Gastrocnemius medialis (tissue), 4 donors: ENCODE data around the gene CD34. TPM values are rescaled to one million over a fixed set of nuclear protein-coding genes. Genes with fewer than 3 reads are reported as not detected.
A peak's percentile ranks its signal among the peaks of the same experiment; 100 is the strongest.
"Not testable (repeated sequence)": the region's sequence is repeated elsewhere in the genome, so short reads cannot be mapped to it uniquely, and the experiment has no call there.

Source experiments
- ATAC-seq, 2 donors: fragments of 150-250 bp; one replicate each; pipeline ENCODE4 v1.9.1; 2016
- DNase-seq, 2 donors: peaks; one replicate each; pipeline ENCODE4 v3.0.0-alpha.2; 2019
- H3K27ac ChIP-seq, 4 donors: fragments of 200-600 bp; sonication (generic); 1 replicate in 1 of 4; 2 replicates in 3 of 4; pipeline ENCODE4 v1.5.1; 2016 to 2018; ENCODE audit warnings: mild to moderate bottlenecking in 2 of 4, moderate library complexity in 1 of 4
- H3K27me3 ChIP-seq, 3 donors: fragments of 200-600 bp; sonication (generic) in 2 of 3; 1 replicate in 1 of 3; 2 replicates in 2 of 3; pipeline versions ENCODE4 v1.5.1 to v1.6.0; 2016 to 2019; ENCODE audit warnings: mild to moderate bottlenecking in 1 of 3, moderate library complexity in 1 of 3
- H3K36me3 ChIP-seq, 2 donors: fragments of 200-600 bp; sonication (generic) in 1 of 2; one replicate each; pipeline ENCODE4 v1.5.1; 2017 to 2018
- H3K4me1 ChIP-seq, 2 donors: fragments of 200-600 bp; sonication (generic) in 1 of 2; one replicate each; pipeline ENCODE4 v1.5.1; 2016 to 2017; ENCODE audit warnings: mild to moderate bottlenecking in 2 of 2
- H3K4me3 ChIP-seq, 4 donors: fragments of 200-600 bp; sonication (generic) in 3 of 4; 1 replicate in 1 of 4; 2 replicates in 3 of 4; pipeline ENCODE4 v1.5.1; 2016 to 2019; ENCODE audit warnings: mild to moderate bottlenecking in 2 of 4
- H3K9me3 ChIP-seq, 3 donors: fragments of 200-600 bp; sonication (generic) in 2 of 3; 1 replicate in 1 of 3; 2 replicates in 2 of 3; pipeline ENCODE4 v1.5.1; 2016 to 2019
- CTCF ChIP-seq, 5 experiments: fragments of 450-650 bp in 3 of 5; fragments of 200-600 bp in 2 of 5; sonication (generic) in 2 of 5; IDR thresholded peaks in 4 of 5; conservative IDR thresholded peaks in 1 of 5; 1 replicate in 4 of 5; 2 replicates in 1 of 5; pipeline ENCODE4 v1.5.1; 2016 to 2019; ENCODE audit warnings: antibody characterized with exemption in 5 of 5, mild to moderate bottlenecking in 3 of 5, moderate library complexity in 3 of 5
- POLR2A ChIP-seq, 2 donors: fragments of 450-650 bp; IDR thresholded peaks; one replicate each; pipeline ENCODE4 v1.6.1; 2017; ENCODE audit warnings: antibody characterized with exemption in 2 of 2, mild to moderate bottlenecking in 2 of 2, moderate library complexity in 2 of 2
- in situ Hi-C, 4 donors: fragments of 200-750 bp; cut with MboI; loops; one replicate each; pipeline versions ENCODE4 v1.15.0 to v1.8.0; 2017; ENCODE audit warnings: low sequenced_read_pairs in 4 of 4
- intact Hi-C: fragments of 100-400 bp; cut with DNase I; formaldehyde crosslinking; loops from one replicate; pipeline ENCODE4 v1.15.1; 2023; ENCODE audit warnings: low total_unique reads
- total RNA-seq, 4 donors: library from RNA; depleted of rRNA; stranded (reverse); fragments of >200 nt; gene quantifications; one replicate each; pipeline versions ENCODE4 v1.1.0 to v1.2.3, GENCODE V29; 2016

Gene CD34
- total RNA-seq, 4 donors from 2014 or later = 13.6 to 31.7 (median 20.7) TPM

GRCh38 chr1:207883660-207884250 lies 27.2 kb downstream of the CD34 start:
- intact Hi-C loops (loop anchor here (10.0 kb wide), 1 partner anchor 361 kb away; the partner anchor contains the start of gene PLXNA2), in situ Hi-C loops (loop anchor here in 3 of 4 donors (5.0 to 10.0 kb wide), 2 partner anchors 81 to 84 kb away; no protein-coding TSS in a partner anchor)
- ATAC-seq = no peak
- Histone ChIP-seq H3K27me3 (no peaks in the 10 kb centered on the region), H3K36me3 (no peaks in the 10 kb centered on the region), H3K9me3 (no peaks in the 10 kb centered on the region), H3K27ac (peak overlapping the region; percentile 21 to 81 (median 74)), H3K4me3 (no peak overlapping the region), H3K4me1 (peaks cover 26 to 39% of the 10 kb centered on the region in 2 donors)
- no peak for TF ChIP-seq POLR2A (IDR thresholded peaks at IDR 0.05)
- TF ChIP-seq CTCF (IDR thresholded peaks at IDR 0.05 in 4 of 5, conservative IDR thresholded peaks at IDR 0.05 in 1 of 5) = no peak
- no peak for DNase-seq

GRCh38 chr1:207883104-207883651 lies 27.7 kb downstream of the CD34 start:
- DNase-seq = no peak
- Histone ChIP-seq H3K36me3 (no peaks in the 10 kb centered on the region), H3K4me3 (no peak overlapping the region), H3K4me1 (peaks cover 20 to 33% of the 10 kb centered on the region in 2 donors), H3K27me3 (no peaks in the 10 kb centered on the region), H3K9me3 (no peaks in the 10 kb centered on the region), H3K27ac (peak overlapping the region; percentile 21 to 81 (median 74))
- intact Hi-C loops (loop anchor here (10.0 kb wide), 1 partner anchor 362 kb away; the partner anchor contains the start of gene PLXNA2), in situ Hi-C loops (loop anchor here in 3 of 4 donors (5.0 to 10.0 kb wide), 2 partner anchors 82 to 84 kb away; no protein-coding TSS in a partner anchor)
- TF ChIP-seq POLR2A (IDR thresholded peaks at IDR 0.05) (no peak), CTCF (IDR thresholded peaks at IDR 0.05 in 4 of 5, conservative IDR thresholded peaks at IDR 0.05 in 1 of 5) (no peak)
- ATAC-seq = no peak

GRCh38 chr1:207882692-207883091 lies 28.2 kb downstream of the CD34 start:
- Histone ChIP-seq H3K4me3 (no peak overlapping the region), H3K27ac (peak overlapping the region in 3 of 4 donors; percentile 70 to 81 (median 78)), H3K9me3 (no peaks in the 10 kb centered on the region), H3K27me3 (no peaks in the 10 kb centered on the region), H3K36me3 (no peaks in the 10 kb centered on the region), H3K4me1 (peaks cover 19 to 30% of the 10 kb centered on the region in 2 donors)
- TF ChIP-seq POLR2A (IDR thresholded peaks at IDR 0.05) = no peak
- no peak for TF ChIP-seq CTCF (IDR thresholded peaks at IDR 0.05 in 4 of 5, conservative IDR thresholded peaks at IDR 0.05 in 1 of 5)
- intact Hi-C loops = loop anchor here (10.0 kb wide), 1 partner anchor 362 kb away; the partner anchor contains the start of gene PLXNA2
- DNase-seq (no peak), ATAC-seq (no peak)
- in situ Hi-C loops = loop anchor here in 3 of 4 donors (5.0 to 10.0 kb wide), 2 partner anchors 82 to 85 kb away; no protein-coding TSS in a partner anchor

GRCh38 chr1:207878939-207879338 lies 32.0 kb downstream of the CD34 start:
- TF ChIP-seq CTCF (IDR thresholded peaks at IDR 0.05 in 4 of 5, conservative IDR thresholded peaks at IDR 0.05 in 1 of 5) = no peak
- TF ChIP-seq POLR2A (IDR thresholded peaks at IDR 0.05) = no peak
- ATAC-seq = no peak
- Histone ChIP-seq H3K4me3 (no peak overlapping the region), H3K36me3 (no peaks in the 10 kb centered on the region), H3K27me3 (no peaks in the 10 kb centered on the region), H3K4me1 (peaks cover 8 to 16% of the 10 kb centered on the region in 2 donors), H3K27ac (no peak overlapping the region), H3K9me3 (no peaks in the 10 kb centered on the region)
- intact Hi-C loops = no loop called here
- no peak for DNase-seq
- in situ Hi-C loops = loop anchor here in 1 of 4 donors (10.0 kb wide), 1 partner anchor 54 kb away; no protein-coding TSS in a partner anchor

- H3K9me3 ChIP-seq, intact Hi-C loops, H3K4me3 ChIP-seq, ATAC-seq, H3K27me3 ChIP-seq, H3K36me3 ChIP-seq, H3K27ac ChIP-seq, DNase-seq: not testable (repeated sequence)
- peaks cover 0 to 15% of the 10 kb centered on the region in 2 donors for H3K4me1 ChIP-seq
- in situ Hi-C loops = loop anchor here in 1 of 4 donors (10.0 kb wide), 1 partner anchor 53 kb away; no protein-coding TSS in a partner anchor
Observed at GRCh38 chr1:207877914-207878313, 33.0 kb downstream of the CD34 start.
